B cell (primary cell): ENCODE results near the gene PITPNM3.

Source experiments
- EZH2 ChIP-seq: IDR thresholded peaks from 2 replicates; pipeline ENCODE4 v1.6.1; 2012; ENCODE audit warnings: borderline replicate concordance, low read depth, mild to moderate bottlenecking, moderate library complexity, low read length; ENCODE audit not compliant: insufficient read depth, poor library complexity, severe bottlenecking
- TF ChIP-seq, protein P1 (sequence below): fragments of 200-600 bp; IDR thresholded peaks from one replicate; pipeline ENCODE4 v1.8.0; 2022; ENCODE audit warnings: antibody characterized with exemption, mild to moderate bottlenecking

DNA sequence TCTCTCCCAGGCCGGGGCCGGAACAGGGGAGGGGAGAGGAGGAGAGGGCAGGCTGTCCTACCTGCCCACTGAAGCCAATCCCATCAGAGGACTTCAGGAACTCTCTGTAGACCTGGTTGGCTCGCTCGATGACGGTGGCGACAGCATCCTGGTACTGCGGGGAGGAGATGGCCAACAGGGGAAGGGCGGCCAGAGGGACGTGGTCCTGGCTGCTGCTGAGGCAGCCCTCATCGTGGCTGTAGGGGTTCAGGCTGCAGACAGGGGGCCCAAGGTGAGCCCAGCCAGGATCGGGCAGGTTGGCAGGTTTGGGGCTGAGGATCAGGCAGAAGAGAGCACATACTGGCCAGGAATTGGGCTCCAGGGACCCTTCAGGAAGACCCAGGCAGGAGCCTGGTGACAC, 77.9 kb downstream of the PITPNM3 start:
- TF ChIP-seq, protein P1, sequence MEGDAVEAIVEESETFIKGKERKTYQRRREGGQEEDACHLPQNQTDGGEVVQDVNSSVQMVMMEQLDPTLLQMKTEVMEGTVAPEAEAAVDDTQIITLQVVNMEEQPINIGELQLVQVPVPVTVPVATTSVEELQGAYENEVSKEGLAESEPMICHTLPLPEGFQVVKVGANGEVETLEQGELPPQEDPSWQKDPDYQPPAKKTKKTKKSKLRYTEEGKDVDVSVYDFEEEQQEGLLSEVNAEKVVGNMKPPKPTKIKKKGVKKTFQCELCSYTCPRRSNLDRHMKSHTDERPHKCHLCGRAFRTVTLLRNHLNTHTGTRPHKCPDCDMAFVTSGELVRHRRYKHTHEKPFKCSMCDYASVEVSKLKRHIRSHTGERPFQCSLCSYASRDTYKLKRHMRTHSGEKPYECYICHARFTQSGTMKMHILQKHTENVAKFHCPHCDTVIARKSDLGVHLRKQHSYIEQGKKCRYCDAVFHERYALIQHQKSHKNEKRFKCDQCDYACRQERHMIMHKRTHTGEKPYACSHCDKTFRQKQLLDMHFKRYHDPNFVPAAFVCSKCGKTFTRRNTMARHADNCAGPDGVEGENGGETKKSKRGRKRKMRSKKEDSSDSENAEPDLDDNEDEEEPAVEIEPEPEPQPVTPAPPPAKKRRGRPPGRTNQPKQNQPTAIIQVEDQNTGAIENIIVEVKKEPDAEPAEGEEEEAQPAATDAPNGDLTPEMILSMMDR, result no peak
- TF ChIP-seq EZH2, result no peak
